Measurements from ENCODE around the gene SARS1.

DNA sequence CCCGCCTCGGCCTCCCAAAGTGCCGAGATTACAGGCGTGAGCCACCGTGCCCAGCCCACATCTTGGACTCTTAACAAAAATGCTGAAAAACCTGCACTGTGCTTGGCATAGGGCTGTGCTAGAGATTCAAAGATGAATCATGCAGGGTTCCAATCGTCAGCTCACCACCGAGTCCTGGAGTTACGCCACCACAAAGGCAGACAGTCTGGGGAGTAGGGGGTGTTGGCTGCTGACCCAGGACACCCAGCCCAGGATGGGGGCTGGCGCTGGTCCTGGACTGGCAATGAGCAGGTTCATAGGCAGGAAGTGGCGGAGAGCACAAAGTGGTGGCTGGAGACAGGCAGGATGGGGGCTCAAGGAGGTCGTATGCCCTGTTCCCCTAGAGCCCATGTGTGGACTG is 53.2 kb downstream of the SARS1 start:
- TF ChIP-seq, protein P1, sequence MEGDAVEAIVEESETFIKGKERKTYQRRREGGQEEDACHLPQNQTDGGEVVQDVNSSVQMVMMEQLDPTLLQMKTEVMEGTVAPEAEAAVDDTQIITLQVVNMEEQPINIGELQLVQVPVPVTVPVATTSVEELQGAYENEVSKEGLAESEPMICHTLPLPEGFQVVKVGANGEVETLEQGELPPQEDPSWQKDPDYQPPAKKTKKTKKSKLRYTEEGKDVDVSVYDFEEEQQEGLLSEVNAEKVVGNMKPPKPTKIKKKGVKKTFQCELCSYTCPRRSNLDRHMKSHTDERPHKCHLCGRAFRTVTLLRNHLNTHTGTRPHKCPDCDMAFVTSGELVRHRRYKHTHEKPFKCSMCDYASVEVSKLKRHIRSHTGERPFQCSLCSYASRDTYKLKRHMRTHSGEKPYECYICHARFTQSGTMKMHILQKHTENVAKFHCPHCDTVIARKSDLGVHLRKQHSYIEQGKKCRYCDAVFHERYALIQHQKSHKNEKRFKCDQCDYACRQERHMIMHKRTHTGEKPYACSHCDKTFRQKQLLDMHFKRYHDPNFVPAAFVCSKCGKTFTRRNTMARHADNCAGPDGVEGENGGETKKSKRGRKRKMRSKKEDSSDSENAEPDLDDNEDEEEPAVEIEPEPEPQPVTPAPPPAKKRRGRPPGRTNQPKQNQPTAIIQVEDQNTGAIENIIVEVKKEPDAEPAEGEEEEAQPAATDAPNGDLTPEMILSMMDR (IDR thresholded peaks at IDR 0.05) = no peak
- TF ChIP-seq JUND (IDR thresholded peaks at IDR 0.05) (no peak), NFIC (IDR thresholded peaks at IDR 0.05; ENCODE audit: borderline replicate concordance) (no peak), RAD21 (IDR thresholded peaks at IDR 0.05; ENCODE audit: low read length) (no peak), TAF1 (IDR thresholded peaks at IDR 0.05; ENCODE audit: borderline replicate concordance, low read depth, low read length) (no peak), EZH2phosphoT487 (IDR thresholded peaks at IDR 0.05; ENCODE audit: borderline replicate concordance, low read depth) (no peak), TEAD4 (IDR thresholded peaks at IDR 0.05; ENCODE audit: borderline replicate concordance, insufficient read depth) (no peak)
- TF ChIP-seq, protein P2, sequence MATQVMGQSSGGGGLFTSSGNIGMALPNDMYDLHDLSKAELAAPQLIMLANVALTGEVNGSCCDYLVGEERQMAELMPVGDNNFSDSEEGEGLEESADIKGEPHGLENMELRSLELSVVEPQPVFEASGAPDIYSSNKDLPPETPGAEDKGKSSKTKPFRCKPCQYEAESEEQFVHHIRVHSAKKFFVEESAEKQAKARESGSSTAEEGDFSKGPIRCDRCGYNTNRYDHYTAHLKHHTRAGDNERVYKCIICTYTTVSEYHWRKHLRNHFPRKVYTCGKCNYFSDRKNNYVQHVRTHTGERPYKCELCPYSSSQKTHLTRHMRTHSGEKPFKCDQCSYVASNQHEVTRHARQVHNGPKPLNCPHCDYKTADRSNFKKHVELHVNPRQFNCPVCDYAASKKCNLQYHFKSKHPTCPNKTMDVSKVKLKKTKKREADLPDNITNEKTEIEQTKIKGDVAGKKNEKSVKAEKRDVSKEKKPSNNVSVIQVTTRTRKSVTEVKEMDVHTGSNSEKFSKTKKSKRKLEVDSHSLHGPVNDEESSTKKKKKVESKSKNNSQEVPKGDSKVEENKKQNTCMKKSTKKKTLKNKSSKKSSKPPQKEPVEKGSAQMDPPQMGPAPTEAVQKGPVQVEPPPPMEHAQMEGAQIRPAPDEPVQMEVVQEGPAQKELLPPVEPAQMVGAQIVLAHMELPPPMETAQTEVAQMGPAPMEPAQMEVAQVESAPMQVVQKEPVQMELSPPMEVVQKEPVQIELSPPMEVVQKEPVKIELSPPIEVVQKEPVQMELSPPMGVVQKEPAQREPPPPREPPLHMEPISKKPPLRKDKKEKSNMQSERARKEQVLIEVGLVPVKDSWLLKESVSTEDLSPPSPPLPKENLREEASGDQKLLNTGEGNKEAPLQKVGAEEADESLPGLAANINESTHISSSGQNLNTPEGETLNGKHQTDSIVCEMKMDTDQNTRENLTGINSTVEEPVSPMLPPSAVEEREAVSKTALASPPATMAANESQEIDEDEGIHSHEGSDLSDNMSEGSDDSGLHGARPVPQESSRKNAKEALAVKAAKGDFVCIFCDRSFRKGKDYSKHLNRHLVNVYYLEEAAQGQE (IDR thresholded peaks at IDR 0.05; ENCODE audit: low read depth, low read length) = no peak
